Measurements from ENCODE around the gene UBXN11. TPM values are rescaled to one million over a fixed set of nuclear protein-coding genes. Genes with fewer than 3 reads are reported as not detected.

Gene UBXN11
- polyA plus RNA-seq, 1 of the 3 experiments (the other 2 are of a cell fraction), result 30.6 TPM

DNA sequence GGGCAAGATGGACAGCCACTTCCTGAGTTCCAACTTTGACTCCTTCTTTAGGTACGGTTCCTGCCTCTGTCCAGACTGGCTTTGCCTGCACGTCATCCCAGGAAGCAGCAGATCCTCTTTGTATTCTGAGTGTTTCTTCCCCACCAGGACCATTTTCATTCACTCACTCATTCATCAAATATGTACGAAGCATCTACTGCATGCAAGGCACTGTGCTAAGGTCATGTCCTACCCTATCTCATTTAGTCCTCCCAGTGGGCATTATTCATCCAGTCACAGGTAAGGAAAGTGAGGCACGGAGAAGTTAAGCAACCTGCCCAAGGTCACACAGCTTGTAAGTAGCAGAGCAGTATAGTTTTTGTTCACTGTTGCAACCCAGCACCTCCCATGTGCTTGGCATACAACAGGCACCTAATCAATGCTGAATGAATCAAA, 33.6 kb upstream of the UBXN11 start:
- Histone ChIP-seq H2AFZ (ENCODE audit: low read depth) (no peak overlapping the region), H3K36me3 (replicated peaks in 1 of 2; ENCODE audit: control insufficient read depth in 1 of 2, insufficient read depth in 2 of 2, low read length in 1 of 2) (no peaks in the 10 kb centered on the region), H3K27ac (ENCODE audit: low read depth in 2 of 2, low read length in 1 of 2) (no peak overlapping the region), H3K27me3 (ENCODE audit: insufficient read depth) (peaks cover 13% of the 10 kb centered on the region; the same call in 1 of the 2 replicates), H3K4me1 (ENCODE audit: control insufficient read depth in 1 of 2, insufficient read depth in 2 of 2, low read depth in 1 of 2, low read length in 1 of 2) (no peaks in the 10 kb centered on the region; a peak in 1 of 4 replicates), H4K20me1 (ENCODE audit: insufficient read depth) (no peaks in the 10 kb centered on the region), H3K9me2 (no peaks in the 10 kb centered on the region), H3K9ac (no peak overlapping the region), H3F3A (replicated peaks; ENCODE audit: insufficient read depth) (no peaks in the 10 kb centered on the region), H3K9me3 (no peaks in the 10 kb centered on the region), H3K4me3 (ENCODE audit: low read depth in 2 of 2, low read length in 1 of 2) (no peak overlapping the region), H3K4me2 (no peak overlapping the region), H3K79me2 (ENCODE audit: insufficient read depth) (no peaks in the 10 kb centered on the region)
- ChIA-PET CTCF (no interaction called here), POLR2A (no interaction called here)
- WGBS (ENCODE audit: low lambda C conversion rate), result 65% methylated on average over 4 of the region's 4 CpGs
- no peak for TF ChIP-seq GABPA (IDR thresholded peaks at IDR 0.05; ENCODE audit: low read depth)
- no peak for TF ChIP-seq RCOR1 (IDR thresholded peaks at IDR 0.05; ENCODE audit: low read length)
- TF ChIP-seq JUND (IDR thresholded peaks at IDR 0.05), result no peak
- no peak for DNase-seq

GRCh38 chr1:26338670-26339069, 32.2 kb upstream of the UBXN11 start:
- H3K4me2 ChIP-seq, result no peak overlapping the region
- no peaks in the 10 kb centered on the region for H3K36me3 ChIP-seq (replicated peaks in 1 of 2; ENCODE audit: control insufficient read depth in 1 of 2, insufficient read depth in 2 of 2, low read length in 1 of 2)
- H4K20me1 ChIP-seq (ENCODE audit: insufficient read depth), result no peaks in the 10 kb centered on the region
- no peaks in the 10 kb centered on the region for H3K79me2 ChIP-seq (ENCODE audit: insufficient read depth)
- H3K27ac ChIP-seq (ENCODE audit: low read depth in 2 of 2, low read length in 1 of 2), result no peak overlapping the region
- TF ChIP-seq TAF1 (IDR thresholded peaks at IDR 0.05; ENCODE audit: borderline replicate concordance, low read depth, low read length), result no peak
- TF ChIP-seq FOXM1 (IDR thresholded peaks at IDR 0.05; ENCODE audit: low read depth), result no peak
- TF ChIP-seq MXI1 (IDR thresholded peaks at IDR 0.05; ENCODE audit: low read depth, low read length), result no peak
- TF ChIP-seq FOSL2 (IDR thresholded peaks at IDR 0.05; ENCODE audit: borderline replicate concordance, low read depth), result no peak
- no peak for TF ChIP-seq ELF1 (IDR thresholded peaks at IDR 0.05)
- no peak for TF ChIP-seq GABPA (IDR thresholded peaks at IDR 0.05; ENCODE audit: low read depth)
- TF ChIP-seq IRF3 (IDR thresholded peaks at IDR 0.05; ENCODE audit: low read depth, low read length), result no peak
- TF ChIP-seq NRF1 (IDR thresholded peaks at IDR 0.05; ENCODE audit: low read depth, low read length), result no peak
- TF ChIP-seq, protein P1, sequence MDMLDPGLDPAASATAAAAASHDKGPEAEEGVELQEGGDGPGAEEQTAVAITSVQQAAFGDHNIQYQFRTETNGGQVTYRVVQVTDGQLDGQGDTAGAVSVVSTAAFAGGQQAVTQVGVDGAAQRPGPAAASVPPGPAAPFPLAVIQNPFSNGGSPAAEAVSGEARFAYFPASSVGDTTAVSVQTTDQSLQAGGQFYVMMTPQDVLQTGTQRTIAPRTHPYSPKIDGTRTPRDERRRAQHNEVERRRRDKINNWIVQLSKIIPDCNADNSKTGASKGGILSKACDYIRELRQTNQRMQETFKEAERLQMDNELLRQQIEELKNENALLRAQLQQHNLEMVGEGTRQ (IDR thresholded peaks at IDR 0.05; ENCODE audit: borderline replicate concordance, low read depth, low read length), result no peak
- TF ChIP-seq RAD21 (IDR thresholded peaks at IDR 0.05; ENCODE audit: low read length), result no peak
- TF ChIP-seq TEAD4 (IDR thresholded peaks at IDR 0.05; ENCODE audit: borderline replicate concordance, insufficient read depth), result no peak
- TF ChIP-seq YY1 (IDR thresholded peaks at IDR 0.05; ENCODE audit: low read depth), result no peak
- no peak for TF ChIP-seq SIN3A (IDR thresholded peaks at IDR 0.05; ENCODE audit: borderline replicate concordance, low read depth, low read length)
- no peak for TF ChIP-seq TCF12 (IDR thresholded peaks at IDR 0.05)
- WGBS (ENCODE audit: low lambda C conversion rate), result 73% methylated on average over 1 of the region's 1 CpG
- ChIA-PET POLR2A (no interaction called here), CTCF (interaction anchor here (0.7 to 2.3 kb wide), 5 partner anchors 15 to 63 kb away, joined by 3 to 8 read pairs (median 6); partner anchors contain the start of gene CRYBG2)
- no peaks in the 10 kb centered on the region; a peak in 1 of 4 replicates for H3K4me1 ChIP-seq (ENCODE audit: control insufficient read depth in 1 of 2, insufficient read depth in 2 of 2, low read depth in 1 of 2, low read length in 1 of 2)
- no peaks in the 10 kb centered on the region for H3K9me3 ChIP-seq
- H3F3A ChIP-seq (replicated peaks; ENCODE audit: insufficient read depth), result no peaks in the 10 kb centered on the region
- no peak overlapping the region for H3K9ac ChIP-seq
- DNase-seq, result no peak
- no peak overlapping the region for H2AFZ ChIP-seq (ENCODE audit: low read depth)
- no peaks in the 10 kb centered on the region for H3K9me2 ChIP-seq
- peaks cover 13% of the 10 kb centered on the region; the same call in 1 of the 2 replicates for H3K27me3 ChIP-seq (ENCODE audit: insufficient read depth)
- no peak overlapping the region for H3K4me3 ChIP-seq (ENCODE audit: low read depth in 2 of 2, low read length in 1 of 2)
